Gastroesophageal sphincter (tissue), 3 donors: ENCODE data around the gene RBM18.

ENCODE experiments used
- CTCF ChIP-seq, 4 experiments: fragments of 200-600 bp in 2 of 4; fragments of 450-650 bp in 2 of 4; sonication (generic) in 1 of 4; IDR thresholded peaks; one replicate each; pipeline ENCODE4 v1.5.1; 2017 to 2019; ENCODE audit warnings: antibody characterized with exemption in 4 of 4, mild to moderate bottlenecking in 2 of 4, moderate library complexity in 2 of 4
- EP300 ChIP-seq: sonication (generic); formaldehyde crosslinking; IDR thresholded peaks from one replicate; pipeline ENCODE4 v1.6.1; 2017; ENCODE audit warnings: antibody characterized with exemption, mild to moderate bottlenecking
- POLR2A ChIP-seq, 2 donors: fragments of 450-650 bp; IDR thresholded peaks; one replicate each; pipeline ENCODE4 v1.6.1; 2017; ENCODE audit warnings: antibody characterized with exemption in 2 of 2, mild to moderate bottlenecking in 2 of 2, moderate library complexity in 1 of 2
- POLR2AphosphoS5 ChIP-seq: sonication (generic); formaldehyde crosslinking; IDR thresholded peaks from one replicate; pipeline ENCODE4 v1.6.1; 2017; ENCODE audit warnings: antibody characterized with exemption

GRCh38 chr9:122197882-122198281 lies 66.8 kb downstream of the RBM18 start:
- no peak for TF ChIP-seq CTCF (IDR thresholded peaks at IDR 0.05)
- no peak for TF ChIP-seq POLR2A (IDR thresholded peaks at IDR 0.05)
- TF ChIP-seq POLR2AphosphoS5 = no peak
- no peak for TF ChIP-seq EP300
